HCT116 (cell line): Measurements from ENCODE around the gene RPL19. TPM values are rescaled to one million over a fixed set of nuclear protein-coding genes. Genes with fewer than 3 reads are reported as not detected.

Experiments
- ATAC-seq: fragments of 200-7000 bp; cut with Tn5 transposase; 2 replicates; pipeline ENCODE4 v1.9.1; 2020; ENCODE audit warnings: mild to moderate bottlenecking, moderate library complexity
- BruUV-seq: library from RNA; stranded (reverse); fragments of 400-500 nt; replicated peaks from 2 replicates; lab custom pipeline; 2021; lab: Mats Ljungman, UMichigan
- CTCF ChIA-PET: fragments of 300-600 bp; sonication (Branson Sonifier 250); formaldehyde crosslinking; loops from one replicate; lab custom pipeline; 2021; ENCODE audit warnings: antibody characterized with exemption; lab: Charles Lee
- POLR2A ChIA-PET: fragments of 300-600, 350-600 bp; sonication (Branson Sonifier 250); formaldehyde crosslinking; loops from one replicate; lab custom pipeline; 2021; ENCODE audit warnings: antibody characterized with exemption; lab: Charles Lee
- RAD21 ChIA-PET, 2 experiments: fragments of 300-600 bp; sonication (Branson Sonifier 250); formaldehyde crosslinking; loops; one replicate each; lab custom pipeline; 2023; ENCODE audit warnings: low total read pairs in 2 of 2; ENCODE audit not compliant: uncharacterized antibody in 2 of 2, unreplicated experiment in 2 of 2, low non-redundant PET in 1 of 2; lab: Charles Lee
- DNase-seq: peaks from one replicate; pipeline ENCODE4 v3.0.0-alpha.2; 2010; ENCODE audit warnings: low read depth, low spot score
- H2AFZ ChIP-seq: fragments of 200-600 bp; shearing (Covaris generic), sonication (generic); 2 replicates; pipeline ENCODE4 v1.6.1; 2017; ENCODE audit warnings: low read depth, mixed run types, mixed read lengths, antibody characterized with exemption, low read length; ENCODE audit not compliant: poor library complexity, severe bottlenecking
- H3K27ac ChIP-seq: 2 replicates; pipeline ENCODE4 v1.5.1; 2012; ENCODE audit warnings: low read depth, low read length
- H3K27me3 ChIP-seq: fragments of 200-600 bp; sonication (generic); 2 replicates; pipeline ENCODE4 v1.6.1; 2016; ENCODE audit warnings: mixed run types, low read length, mixed read lengths; ENCODE audit not compliant: insufficient read depth
- H3K36me3 ChIP-seq, 2 experiments: fragments of 200-500 bp in 1 of 2; fragments of 200-600 bp in 1 of 2; sonication (Bioruptor generic) in 1 of 2; sonication (generic) in 1 of 2; 2 replicates each; pipeline versions ENCODE4 v1.5.1 to v1.6.1; 2014 to 2016; ENCODE audit warnings: low read length in 2 of 2, inconsistent platforms in 1 of 2, mixed read lengths in 1 of 2, mixed run types in 1 of 2; ENCODE audit not compliant: insufficient read depth in 2 of 2, control insufficient read depth in 1 of 2
- H3K4me1 ChIP-seq, 2 experiments: fragments of 200-600 bp in 1 of 2; sonication (generic) in 1 of 2; 2 replicates each; pipeline versions ENCODE4 v1.5.1 to v1.6.1; 2012 to 2017; ENCODE audit warnings: low read length in 2 of 2, inconsistent platforms in 1 of 2, mild to moderate bottlenecking in 1 of 2, mixed read lengths in 1 of 2, mixed run types in 1 of 2, moderate library complexity in 1 of 2; ENCODE audit not compliant: insufficient read depth in 2 of 2, control insufficient read depth in 1 of 2
- H3K4me2 ChIP-seq: fragments of 200-600 bp; sonication (generic); 2 replicates; pipeline ENCODE4 v1.6.1; 2017; ENCODE audit warnings: mixed run types, low read length, mixed read lengths
- H3K4me3 ChIP-seq, 2 experiments: fragments of 200-600 bp in 1 of 2; sonication (generic) in 1 of 2; replicated peaks in 1 of 2; 2 replicates each; pipeline ENCODE4 v1.5.1; 2011 to 2016; ENCODE audit warnings: low read length in 2 of 2, control low read depth in 1 of 2, low read depth in 1 of 2, mild to moderate bottlenecking in 1 of 2, mixed read lengths in 1 of 2, mixed run types in 1 of 2
- H3K79me2 ChIP-seq: fragments of 200-600 bp; sonication (generic); 2 replicates; pipeline ENCODE4 v1.6.1; 2017; ENCODE audit warnings: mild to moderate bottlenecking, mixed run types, low read length, moderate library complexity, mixed read lengths; ENCODE audit not compliant: insufficient read depth
- H3K9ac ChIP-seq: fragments of 200-600 bp; sonication (generic); 2 replicates; pipeline ENCODE4 v1.6.1; 2016; ENCODE audit warnings: low read length, mixed read lengths
- H3K9me2 ChIP-seq: fragments of 200-600 bp; sonication (generic), shearing (Covaris generic); 2 replicates; pipeline ENCODE4 v1.6.1; 2017; ENCODE audit warnings: mixed run types, mild to moderate bottlenecking, moderate library complexity; ENCODE audit not compliant: insufficient read depth
- H3K9me3 ChIP-seq, 2 experiments: fragments of 200-500 bp in 1 of 2; fragments of 200-600 bp in 1 of 2; sonication (Bioruptor generic) in 1 of 2; sonication (generic) in 1 of 2; 2 replicates each; pipeline ENCODE4 v1.6.1; 2014 to 2017; ENCODE audit warnings: low read length in 2 of 2, mixed read lengths in 2 of 2, inconsistent platforms in 1 of 2, low read depth in 1 of 2, mild to moderate bottlenecking in 1 of 2, mixed run types in 1 of 2, moderate library complexity in 1 of 2; ENCODE audit not compliant: control insufficient read depth in 1 of 2, insufficient read depth in 1 of 2
- H4K20me1 ChIP-seq: fragments of 200-600 bp; sonication (generic), shearing (Covaris generic); 2 replicates; pipeline ENCODE4 v1.6.1; 2017; ENCODE audit warnings: mixed run types, mild to moderate bottlenecking, moderate library complexity; ENCODE audit not compliant: insufficient read depth
- ATF3 ChIP-seq: IDR thresholded peaks from 2 replicates; pipeline ENCODE4 v1.6.1; 2012
- CBX3 ChIP-seq: IDR thresholded peaks from 2 replicates; pipeline ENCODE4 v1.6.1; 2012; ENCODE audit warnings: low read depth
- CTCF ChIP-seq, 3 experiments: fragments of 200-600 bp in 1 of 3; sonication (generic) in 1 of 3; IDR thresholded peaks in 2 of 3; conservative IDR thresholded peaks in 1 of 3; 2 replicates each; pipeline ENCODE4 v1.5.1; 2012 to 2017; ENCODE audit warnings: low read depth in 2 of 3, low read length in 2 of 3, antibody characterized with exemption in 1 of 3, borderline replicate concordance in 1 of 3, control low read depth in 1 of 3, mild to moderate bottlenecking in 1 of 3, mixed read lengths in 1 of 3, mixed run types in 1 of 3, moderate library complexity in 1 of 3; ENCODE audit not compliant: insufficient read depth in 1 of 3
- MAX ChIP-seq: IDR thresholded peaks from 2 replicates; pipeline ENCODE4 v1.6.1; 2012
- POLR2AphosphoS5 ChIP-seq: IDR thresholded peaks from 2 replicates; pipeline ENCODE4 v1.6.1; 2011; ENCODE audit warnings: mild to moderate bottlenecking, low read depth, low read length, moderate library complexity
- RAD21 ChIP-seq: IDR thresholded peaks from 2 replicates; pipeline ENCODE4 v1.6.1; 2012; ENCODE audit warnings: low read depth, mild to moderate bottlenecking
- SIN3A ChIP-seq: IDR thresholded peaks from 2 replicates; pipeline ENCODE4 v1.6.1; 2012; ENCODE audit warnings: low read depth
- SP1 ChIP-seq: IDR thresholded peaks from 2 replicates; pipeline ENCODE4 v1.6.1; 2012; ENCODE audit warnings: low read depth
- YY1 ChIP-seq: IDR thresholded peaks from 2 replicates; pipeline ENCODE4 v1.6.1; 2011; ENCODE audit warnings: low read length, low read depth, moderate library complexity, mild to moderate bottlenecking; ENCODE audit not compliant: insufficient replicate concordance; ENCODE audit errors: extremely low read depth
- ZFX ChIP-seq: fragments of 450-650 bp; IDR thresholded peaks from 2 replicates; pipeline ENCODE4 v1.6.1; 2017
- intact Hi-C: fragments of 100-400 bp; cut with micrococcal nuclease; formaldehyde crosslinking; loops from 2 replicates; pipeline ENCODE4 v1.10.0; 2022
- total RNA-seq: library from RNA; stranded (reverse); gene quantifications from one replicate; pipeline ENCODE4 v1.2.1, GENCODE V29; 2021; ENCODE audit not compliant: unreplicated experiment

The RPL19 gene
- total RNA-seq, 1 experiment from 2014 or later = 2,276 TPM

GRCh38 chr17:39164675-39165143 is 35.4 kb upstream of the RPL19 start:
- no peaks in the 10 kb centered on the region for H3K79me2 ChIP-seq
- RAD21 ChIA-PET = interaction anchor here (1.0 to 1.4 kb wide), 4 partner anchors 11 to 182 kb away, joined by 3 to 7 read pairs (median 5); partner anchors contain the start of gene RPL19 (in 1 of the 2)
- peaks cover 6 to 10% of the 10 kb centered on the region in 2 experiments; a peak in 3 of 4 replicates for H3K4me1 ChIP-seq
- H3K9me3 ChIP-seq = no peaks in the 10 kb centered on the region
- no TSS peak for BruUV-seq
- intact Hi-C loops = no loop called here
- H2AFZ ChIP-seq = peak overlapping the region; percentile 83
- peak overlapping the region; percentile 67 for H3K4me2 ChIP-seq
- no peaks in the 10 kb centered on the region for H4K20me1 ChIP-seq
- TF ChIP-seq RAD21 (peak; percentile 64), YY1 (peak; percentile 62), SP1 (no peak), CTCF (IDR thresholded peaks at IDR 0.05 in 2 of 3, conservative IDR thresholded peaks at IDR 0.05 in 1 of 3; ENCODE audit: borderline replicate concordance in 1 of 3, insufficient read depth in 1 of 3, low read depth in 2 of 3, low read length in 2 of 3) (peak; percentile 69 to 92 (median 88); a peak in 5 of 6 replicates), POLR2AphosphoS5 (peak; percentile 32), CBX3 (no peak), SIN3A (no peak), ZFX (no peak), ATF3 (no peak), MAX (no peak)
- H3K4me3 ChIP-seq = peak overlapping the region in 1 of 2 experiments; percentile 7; a peak in 2 of 4 replicates
- POLR2A ChIA-PET = interaction anchor here (0.9 to 2.2 kb wide), 6 partner anchors 11 to 297 kb away, joined by 3 to 17 read pairs (median 3); partner anchors contain the start of genes LASP1 and RPL19
- peak overlapping the region; percentile 38 for H3K9ac ChIP-seq
- DNase-seq (peak; percentile 69), ATAC-seq (peak; percentile 92)
- no peaks in the 10 kb centered on the region for H3K27me3 ChIP-seq
- H3K36me3 ChIP-seq = no peaks in the 10 kb centered on the region
- H3K27ac ChIP-seq = no peak overlapping the region; the same call in 1 of the 2 replicates
- H3K9me2 ChIP-seq = no peaks in the 10 kb centered on the region
- CTCF ChIA-PET = interaction anchor here (0.7 to 2.2 kb wide), 25 partner anchors 8 to 311 kb away, joined by 3 to 62 read pairs (median 4); partner anchors contain the start of genes CACNB1, RPL19 and RPL23
